Osteoblast (primary cell): Measurements from ENCODE around the gene ZBTB21. TPM values are rescaled to one million over a fixed set of nuclear protein-coding genes. Genes with fewer than 3 reads are reported as not detected.

Experiments used
- DNase-seq: peaks from one replicate; pipeline ENCODE4 v3.0.0; 2011; ENCODE audit warnings: low spot score, mixed read lengths; ENCODE audit not compliant: insufficient read length; ENCODE audit errors: missing footprints
- H2AFZ ChIP-seq: 2 replicates; pipeline ENCODE4 v1.6.0; 2011; ENCODE audit warnings: mild to moderate bottlenecking, low read length
- H3K27ac ChIP-seq: 2 replicates; pipeline ENCODE4 v1.5.1; 2011; ENCODE audit warnings: mild to moderate bottlenecking, low read depth, low read length, moderate library complexity
- H3K27me3 ChIP-seq: 2 replicates; pipeline ENCODE4 v1.6.0; 2012; ENCODE audit warnings: mild to moderate bottlenecking, control low read depth, inconsistent platforms, low read length, moderate library complexity; ENCODE audit not compliant: insufficient read depth
- H3K36me3 ChIP-seq: 2 replicates; pipeline ENCODE4 v1.5.1; 2011; ENCODE audit warnings: mild to moderate bottlenecking, low read length, control low read depth, moderate library complexity; ENCODE audit not compliant: insufficient read depth
- H3K4me1 ChIP-seq: 2 replicates; pipeline ENCODE4 v1.5.1; 2011; ENCODE audit warnings: mild to moderate bottlenecking, low read length, control low read depth, moderate library complexity; ENCODE audit not compliant: insufficient read depth
- H3K4me2 ChIP-seq: 2 replicates; pipeline ENCODE4 v1.6.0; 2011; ENCODE audit warnings: mild to moderate bottlenecking, low read length; ENCODE audit not compliant: insufficient read depth
- H3K4me3 ChIP-seq: fragments of 200-600 bp; sonication (generic); 3 replicates; pipeline ENCODE4 v1.5.1; 2012; ENCODE audit warnings: mild to moderate bottlenecking, low read length, inconsistent platforms; ENCODE audit not compliant: insufficient read depth
- H3K79me2 ChIP-seq: 2 replicates; pipeline ENCODE4 v1.6.0; 2012; ENCODE audit warnings: mild to moderate bottlenecking, low read length, control low read depth, inconsistent platforms; ENCODE audit not compliant: insufficient read depth
- H3K9me3 ChIP-seq: 2 replicates; pipeline ENCODE4 v1.5.1; 2011; ENCODE audit warnings: low read depth, low read length, control low read depth
- H4K20me1 ChIP-seq: 2 replicates; pipeline ENCODE4 v1.6.0; 2012; ENCODE audit warnings: mild to moderate bottlenecking, low read length, control low read depth; ENCODE audit not compliant: insufficient read depth
- total RNA-seq: library from RNA; depleted of rRNA; stranded (reverse); fragments of >200 nt; gene quantifications from 2 replicates; pipeline ENCODE4 v1.2.3, GENCODE V29; 2012
- TF ChIP-seq, protein P1 (sequence below): IDR thresholded peaks from 2 replicates; pipeline ENCODE4 v1.5.1; 2011; ENCODE audit warnings: mild to moderate bottlenecking, low read depth, low read length, moderate library complexity; ENCODE audit errors: extremely low read depth

Gene ZBTB21
- total RNA-seq, 1 donor = 12.7 TPM

GRCh38 chr21:42026082-42026435 is 15.9 kb upstream of the ZBTB21 start:
- Histone ChIP-seq H3K79me2 (no peaks in the 10 kb centered on the region), H3K4me3 (no peak overlapping the region), H3K36me3 (no peaks in the 10 kb centered on the region), H3K27me3 (peaks cover 11% of the 10 kb centered on the region), H3K27ac (peak overlapping the region; percentile 64), H3K4me2 (peak overlapping the region; percentile 44), H3K9me3 (no peaks in the 10 kb centered on the region), H3K4me1 (peaks cover 5% of the 10 kb centered on the region), H4K20me1 (no peaks in the 10 kb centered on the region), H2AFZ (peak overlapping the region; percentile 60)
- TF ChIP-seq, protein P1, sequence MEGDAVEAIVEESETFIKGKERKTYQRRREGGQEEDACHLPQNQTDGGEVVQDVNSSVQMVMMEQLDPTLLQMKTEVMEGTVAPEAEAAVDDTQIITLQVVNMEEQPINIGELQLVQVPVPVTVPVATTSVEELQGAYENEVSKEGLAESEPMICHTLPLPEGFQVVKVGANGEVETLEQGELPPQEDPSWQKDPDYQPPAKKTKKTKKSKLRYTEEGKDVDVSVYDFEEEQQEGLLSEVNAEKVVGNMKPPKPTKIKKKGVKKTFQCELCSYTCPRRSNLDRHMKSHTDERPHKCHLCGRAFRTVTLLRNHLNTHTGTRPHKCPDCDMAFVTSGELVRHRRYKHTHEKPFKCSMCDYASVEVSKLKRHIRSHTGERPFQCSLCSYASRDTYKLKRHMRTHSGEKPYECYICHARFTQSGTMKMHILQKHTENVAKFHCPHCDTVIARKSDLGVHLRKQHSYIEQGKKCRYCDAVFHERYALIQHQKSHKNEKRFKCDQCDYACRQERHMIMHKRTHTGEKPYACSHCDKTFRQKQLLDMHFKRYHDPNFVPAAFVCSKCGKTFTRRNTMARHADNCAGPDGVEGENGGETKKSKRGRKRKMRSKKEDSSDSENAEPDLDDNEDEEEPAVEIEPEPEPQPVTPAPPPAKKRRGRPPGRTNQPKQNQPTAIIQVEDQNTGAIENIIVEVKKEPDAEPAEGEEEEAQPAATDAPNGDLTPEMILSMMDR = no peak
- peak; percentile 18 for DNase-seq

DNA sequence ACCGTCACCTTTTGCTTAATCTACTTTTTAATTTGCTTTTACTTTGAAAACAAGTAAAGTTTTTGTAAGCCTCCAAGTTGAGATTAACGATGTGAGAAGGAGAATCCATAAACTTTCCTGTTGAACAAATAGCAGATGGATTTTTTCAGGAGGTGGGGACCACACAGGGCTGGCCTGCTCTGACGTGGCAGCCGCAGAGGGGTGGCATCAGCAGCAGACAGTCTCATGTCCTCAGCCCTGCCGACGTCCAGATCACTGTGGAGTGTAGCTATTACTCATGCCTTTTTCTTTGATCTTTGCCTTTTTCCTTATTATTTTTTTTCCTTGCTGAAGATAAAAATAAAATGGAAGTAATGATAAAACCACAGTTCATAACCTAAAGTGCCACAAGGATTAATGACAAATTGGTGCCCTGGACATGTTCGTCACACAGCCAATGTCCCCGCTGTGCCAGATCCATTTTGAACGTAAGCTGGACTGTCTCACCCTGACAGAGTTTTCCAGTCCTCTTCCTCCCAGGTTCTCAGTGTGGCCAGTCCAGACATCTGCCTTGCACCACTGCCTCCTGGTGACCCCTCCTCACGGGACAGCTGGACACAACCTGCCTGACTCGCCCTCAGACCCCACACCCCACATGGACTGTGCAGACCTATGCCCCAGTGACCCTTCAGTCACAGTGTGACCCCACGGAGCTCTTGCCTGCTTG is 15.4 kb upstream of the ZBTB21 start:
- Histone ChIP-seq H3K36me3 (no peaks in the 10 kb centered on the region), H3K79me2 (no peaks in the 10 kb centered on the region), H3K27me3 (peaks cover 15% of the 10 kb centered on the region), H3K9me3 (no peaks in the 10 kb centered on the region), H3K4me1 (peaks cover 5% of the 10 kb centered on the region), H2AFZ (peak overlapping the region; percentile 60), H3K27ac (peak overlapping the region; percentile 64), H3K4me3 (no peak overlapping the region), H3K4me2 (peak overlapping the region; percentile 44), H4K20me1 (no peaks in the 10 kb centered on the region)
- TF ChIP-seq, protein P1 = no peak
- DNase-seq = peak; percentile 96

DNA sequence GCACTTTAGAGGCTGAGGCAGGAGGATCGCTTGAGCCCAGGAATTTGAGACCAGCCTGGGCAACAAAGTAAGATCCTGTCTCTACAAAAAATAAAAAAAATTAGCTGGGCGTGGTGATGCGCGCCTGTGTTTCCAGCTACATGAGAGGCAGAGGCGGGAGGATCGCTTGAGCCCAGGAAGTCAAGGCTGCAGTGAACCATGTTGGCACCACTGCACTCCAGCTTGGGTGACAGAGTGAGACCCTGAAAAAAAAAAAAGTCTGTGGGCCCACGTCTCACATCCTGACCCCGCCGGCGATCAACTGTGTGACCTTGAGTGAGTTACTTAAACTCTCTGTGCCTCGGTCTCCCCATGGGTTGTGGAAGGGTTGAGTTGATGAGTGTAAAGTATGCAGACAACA is 12.7 kb upstream of the ZBTB21 start:
- Histone ChIP-seq H3K79me2 (no peaks in the 10 kb centered on the region), H3K27ac (no peak overlapping the region), H3K4me1 (peaks cover 5% of the 10 kb centered on the region), H3K4me2 (no peak overlapping the region), H3K4me3 (no peak overlapping the region), H3K36me3 (no peaks in the 10 kb centered on the region), H3K27me3 (peaks cover 15% of the 10 kb centered on the region), H3K9me3 (no peaks in the 10 kb centered on the region), H4K20me1 (no peaks in the 10 kb centered on the region), H2AFZ (no peak overlapping the region)
- TF ChIP-seq, protein P1 = no peak
- DNase-seq = no peak

DNA sequence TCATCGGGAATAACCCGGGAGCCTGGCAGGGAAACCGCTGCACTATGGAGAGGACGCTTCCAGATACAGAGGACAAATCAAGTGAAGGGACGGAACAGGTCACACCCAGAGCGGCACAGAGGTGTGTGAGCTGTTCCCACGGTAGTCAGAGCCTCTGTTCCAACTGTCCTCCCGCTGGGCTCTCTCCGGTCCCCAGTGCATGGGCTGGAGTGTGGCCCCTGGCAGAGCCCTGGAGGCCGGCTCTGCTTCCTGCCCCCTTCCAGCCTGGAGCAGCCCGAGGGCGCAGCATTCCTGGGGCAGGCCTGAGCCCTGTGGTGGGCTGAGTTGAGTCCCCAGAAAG is 11.9 kb upstream of the ZBTB21 start:
- Histone ChIP-seq H3K4me1 (peaks cover 5% of the 10 kb centered on the region), H4K20me1 (no peaks in the 10 kb centered on the region), H3K27me3 (peaks cover 15% of the 10 kb centered on the region), H3K27ac (no peak overlapping the region), H3K79me2 (no peaks in the 10 kb centered on the region), H2AFZ (no peak overlapping the region), H3K4me3 (no peak overlapping the region), H3K36me3 (no peaks in the 10 kb centered on the region), H3K9me3 (no peaks in the 10 kb centered on the region), H3K4me2 (no peak overlapping the region)
- peak; percentile 46 for DNase-seq
- TF ChIP-seq, protein P1 = no peak
